Fibroblast of lung (primary cell): ENCODE measurements around the gene LUZP2.

Experiments used
- CTCF ChIP-seq, 2 donors: IDR thresholded peaks in 1 of 2; conservative IDR thresholded peaks in 1 of 2; 1 replicate in 1 of 2; 2 replicates in 1 of 2; pipeline ENCODE4 v1.5.1; 2011 to 2012; ENCODE audit warnings: low read length in 2 of 2, control low read depth in 1 of 2, inconsistent platforms in 1 of 2, low read depth in 1 of 2, mild to moderate bottlenecking in 1 of 2
- EZH2 ChIP-seq: IDR thresholded peaks from 2 replicates; pipeline ENCODE4 v1.5.1; 2012; ENCODE audit warnings: low read length, control low read depth, mild to moderate bottlenecking; ENCODE audit errors: missing control alignments

DNA sequence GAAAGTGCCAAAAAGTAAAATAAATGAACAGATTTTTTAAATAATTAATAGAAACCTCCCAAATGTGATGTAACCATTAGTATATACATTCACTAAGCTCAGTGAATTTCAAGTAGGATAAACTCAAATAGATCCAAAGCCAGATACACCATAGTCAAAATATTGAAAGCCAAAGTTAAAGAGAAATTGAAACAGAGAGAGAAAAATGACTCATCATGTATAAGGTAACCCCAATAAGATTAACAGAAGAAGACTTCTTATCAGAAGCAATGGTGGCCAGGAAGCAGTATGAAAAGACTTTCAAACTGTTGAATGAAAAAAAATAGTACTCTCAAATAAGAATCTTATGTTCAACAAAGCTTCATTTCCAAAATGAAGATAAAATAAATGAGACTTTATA, 70.5 kb downstream of the LUZP2 start:
- no peak for TF ChIP-seq CTCF (conservative IDR thresholded peaks at IDR 0.05 in 1 of 2, IDR thresholded peaks at IDR 0.05 in 1 of 2; ENCODE audit: low read depth in 1 of 2, low read length in 2 of 2)
- no peak for TF ChIP-seq EZH2
